H1 (cell line): ENCODE results near the gene PRPF40B. TPM values are rescaled to one million over a fixed set of nuclear protein-coding genes. Genes with fewer than 3 reads are reported as not detected.

Source experiments
- CTCF ChIA-PET: fragments of 300-600 bp; sonication (Branson Sonifier 250); formaldehyde crosslinking; loops from one replicate; lab custom pipeline; 2021; ENCODE audit not compliant: partially characterized antibody; lab: Charles Lee
- POLR2A ChIA-PET: fragments of 300-600 bp; sonication (Branson Sonifier 250); formaldehyde crosslinking; loops from one replicate; lab custom pipeline; 2021; ENCODE audit warnings: inconsistent platforms; ENCODE audit not compliant: partially characterized antibody; lab: Charles Lee
- DNase-seq, 2 experiments: peaks; one replicate each; pipeline versions ENCODE4 v3.0.0 to v3.0.0-alpha.2; 2010 to 2022; ENCODE audit warnings: low spot score in 2 of 2, low read depth in 1 of 2, mixed read lengths in 1 of 2
- FAIRE-seq: peaks from 2 replicates; lab custom pipeline; 2011; peaks lifted over from hg19 to GRCh38; lab: Jason Lieb, UNC
- H2AFZ ChIP-seq: 2 replicates; pipeline ENCODE4 v1.8.1; 2012; ENCODE audit warnings: low read length, inconsistent platforms
- H2AK5ac ChIP-seq: 2 replicates; pipeline ENCODE4 v1.6.1; 2013; ENCODE audit warnings: low read depth, low read length
- H2BK120ac ChIP-seq: replicated peaks from 2 replicates; pipeline ENCODE3; 2013; ENCODE audit warnings: low read depth, low read length, inconsistent platforms
- H2BK12ac ChIP-seq: 2 replicates; pipeline ENCODE4 v1.6.1; 2013; ENCODE audit warnings: low read depth, low read length
- H2BK15ac ChIP-seq: 2 replicates; pipeline ENCODE4 v1.6.1; 2013; ENCODE audit warnings: low read length
- H2BK20ac ChIP-seq: 2 replicates; pipeline ENCODE4 v1.6.1; 2013; ENCODE audit warnings: low read length
- H2BK5ac ChIP-seq: 2 replicates; pipeline ENCODE4 v1.6.1; 2013; ENCODE audit warnings: low read depth, low read length
- H3K14ac ChIP-seq: 2 replicates; pipeline ENCODE4 v1.6.1; 2013; ENCODE audit warnings: inconsistent platforms; ENCODE audit not compliant: insufficient read length
- H3K18ac ChIP-seq: 2 replicates; pipeline ENCODE4 v1.6.1; 2013; ENCODE audit warnings: low read length; ENCODE audit errors: extremely low read depth
- H3K23ac ChIP-seq: 2 replicates; pipeline ENCODE4 v1.6.1; 2013; ENCODE audit warnings: inconsistent platforms; ENCODE audit not compliant: insufficient read length
- H3K23me2 ChIP-seq: 2 replicates; pipeline ENCODE4 v1.6.1; 2013; ENCODE audit warnings: low read depth, low read length
- H3K27ac ChIP-seq: 2 replicates; pipeline ENCODE4 v1.6.1; 2011; ENCODE audit warnings: low read depth, low read length, inconsistent platforms
- H3K27me3 ChIP-seq, 4 experiments: replicated peaks in 1 of 4; 1 replicate in 1 of 4; 2 replicates in 3 of 4; pipeline versions ENCODE4 v1.6.1 to v1.8.1; 2011 to 2013; ENCODE audit warnings: low read length in 3 of 4, mild to moderate bottlenecking in 3 of 4, inconsistent platforms in 2 of 4, mixed read lengths in 2 of 4, moderate library complexity in 1 of 4; ENCODE audit not compliant: control insufficient read depth in 3 of 4, insufficient read depth in 3 of 4; ENCODE audit errors: extremely low read depth in 1 of 4
- H3K36me3 ChIP-seq, 4 experiments: 2 replicates each; pipeline versions ENCODE4 v1.6.1 to v1.8.1; 2011 to 2013; ENCODE audit warnings: mild to moderate bottlenecking in 4 of 4, low read length in 3 of 4, moderate library complexity in 2 of 4, control low read depth in 1 of 4, inconsistent platforms in 1 of 4; ENCODE audit not compliant: insufficient read depth in 4 of 4, control insufficient read depth in 2 of 4
- H3K4ac ChIP-seq: replicated peaks from 2 replicates; pipeline ENCODE3; 2013; ENCODE audit warnings: low read length, low read depth, mixed read lengths, inconsistent platforms; ENCODE audit not compliant: insufficient read length
- H3K4me1 ChIP-seq, 4 experiments: replicated peaks in 1 of 4; 1 replicate in 1 of 4; 2 replicates in 3 of 4; pipeline versions ENCODE4 v1.6.1 to v1.8.1; 2011 to 2013; ENCODE audit warnings: low read length in 3 of 4, inconsistent platforms in 2 of 4, mixed read lengths in 1 of 4; ENCODE audit not compliant: insufficient read depth in 4 of 4, control insufficient read depth in 3 of 4
- H3K4me2 ChIP-seq, 2 experiments: 2 replicates each; pipeline versions ENCODE4 v1.6.1 to v1.8.1; 2011 to 2013; ENCODE audit warnings: low read depth in 2 of 2, low read length in 2 of 2, control low read depth in 1 of 2, inconsistent platforms in 1 of 2, mild to moderate bottlenecking in 1 of 2; ENCODE audit not compliant: insufficient read depth in 1 of 2
- H3K4me3 ChIP-seq, 4 experiments: fragments of 200-600, 300-600 bp in 1 of 4; sonication (generic), shearing (Covaris generic), sonication (Bioruptor Twin) in 1 of 4; 2 replicates each; pipeline versions ENCODE4 v1.5.1 to v1.8.1; 2011 to 2016; ENCODE audit warnings: low read length in 4 of 4, low read depth in 3 of 4, control low read depth in 2 of 4, inconsistent platforms in 2 of 4, mild to moderate bottlenecking in 2 of 4, mixed read lengths in 1 of 4, moderate library complexity in 1 of 4; ENCODE audit not compliant: insufficient read depth in 2 of 4; ENCODE audit errors: extremely low read depth in 1 of 4
- H3K56ac ChIP-seq: replicated peaks from 2 replicates; pipeline ENCODE3; 2013; ENCODE audit warnings: low read depth, mild to moderate bottlenecking, mixed read lengths, low read length, inconsistent platforms; ENCODE audit not compliant: insufficient read length
- H3K79me1 ChIP-seq: 2 replicates; pipeline ENCODE4 v1.6.1; 2013; ENCODE audit warnings: low read depth, low read length, control low read depth
- H3K79me2 ChIP-seq, 2 experiments: 2 replicates each; pipeline versions ENCODE4 v1.6.1 to v1.8.1; 2012 to 2013; ENCODE audit warnings: low read length in 2 of 2, mild to moderate bottlenecking in 2 of 2, inconsistent platforms in 1 of 2; ENCODE audit not compliant: insufficient read depth in 2 of 2, control insufficient read depth in 1 of 2
- H3K9ac ChIP-seq, 4 experiments: replicated peaks in 1 of 4; 1 replicate in 1 of 4; 2 replicates in 3 of 4; pipeline versions ENCODE4 v1.6.1 to v1.8.1; 2011 to 2013; ENCODE audit warnings: low read depth in 3 of 4, low read length in 3 of 4, control low read depth in 2 of 4, mild to moderate bottlenecking in 2 of 4, moderate library complexity in 2 of 4, inconsistent platforms in 1 of 4; ENCODE audit errors: extremely low read depth in 1 of 4
- H3K9me3 ChIP-seq, 2 experiments: 2 replicates each; pipeline versions ENCODE4 v1.6.1 to v1.8.1; 2012 to 2013; ENCODE audit warnings: mild to moderate bottlenecking in 2 of 2, moderate library complexity in 2 of 2, control low read depth in 1 of 2, inconsistent platforms in 1 of 2, low read depth in 1 of 2, low read length in 1 of 2, mixed read lengths in 1 of 2; ENCODE audit not compliant: insufficient read depth in 2 of 2
- H4K20me1 ChIP-seq, 2 experiments: replicated peaks in 1 of 2; 2 replicates each; pipeline versions ENCODE3 to v1.8.1; 2011 to 2013; ENCODE audit warnings: inconsistent platforms in 2 of 2, low read length in 2 of 2, mild to moderate bottlenecking in 1 of 2; ENCODE audit not compliant: insufficient read depth in 2 of 2, control insufficient read depth in 1 of 2
- H4K5ac ChIP-seq: 2 replicates; pipeline ENCODE4 v1.6.1; 2013; ENCODE audit warnings: low read length, low read depth, mixed read lengths, inconsistent platforms; ENCODE audit not compliant: insufficient read length
- H4K8ac ChIP-seq: 2 replicates; pipeline ENCODE4 v1.8.0; 2013; ENCODE audit warnings: mild to moderate bottlenecking, moderate library complexity, low read length, inconsistent platforms; ENCODE audit not compliant: insufficient read depth; ENCODE audit errors: extremely low read depth
- H4K91ac ChIP-seq: replicated peaks from 2 replicates; pipeline ENCODE3; 2013; ENCODE audit warnings: low read length, mixed read lengths, inconsistent platforms; ENCODE audit not compliant: insufficient read length
- BACH1 ChIP-seq: IDR thresholded peaks from 2 replicates; pipeline ENCODE4 v1.6.1; 2012; ENCODE audit warnings: low read length, improper control_type of control experiment
- BCL11A ChIP-seq, 2 experiments: IDR thresholded peaks; one replicate each; pipeline ENCODE4 v1.6.1; 2011; ENCODE audit warnings: low read depth in 2 of 2, low read length in 2 of 2, mild to moderate bottlenecking in 2 of 2
- CEBPB ChIP-seq: IDR thresholded peaks from 2 replicates; pipeline ENCODE4 v1.6.1; 2012; ENCODE audit warnings: low read depth, low read length
- CTBP2 ChIP-seq: IDR thresholded peaks from 2 replicates; pipeline ENCODE4 v1.7.0; 2011; ENCODE audit warnings: borderline replicate concordance, mild to moderate bottlenecking, moderate library complexity, mixed read lengths, low read length; ENCODE audit not compliant: insufficient read depth, insufficient read length
- EZH2 ChIP-seq: fragments of 200-600 bp; sonication (generic); IDR thresholded peaks from 2 replicates; pipeline ENCODE4 v1.7.1; 2012; ENCODE audit warnings: low read depth, mild to moderate bottlenecking, moderate library complexity, low read length, inconsistent platforms; ENCODE audit not compliant: severe bottlenecking
- FOSL1 ChIP-seq: IDR thresholded peaks from 2 replicates; pipeline ENCODE4 v1.6.1; 2011; ENCODE audit warnings: mild to moderate bottlenecking, low read depth, low read length, moderate library complexity; ENCODE audit not compliant: insufficient read depth
- GTF2F1 ChIP-seq: IDR thresholded peaks from 2 replicates; pipeline ENCODE4 v1.6.1; 2012; ENCODE audit warnings: low read depth, low read length, improper control_type of control experiment, borderline replicate concordance
- HDAC6 ChIP-seq: IDR thresholded peaks from one replicate; pipeline ENCODE4 v1.7.1; 2012; ENCODE audit warnings: low read depth, mild to moderate bottlenecking, inconsistent platforms, low read length, moderate library complexity
- JUN ChIP-seq: IDR thresholded peaks from 2 replicates; pipeline ENCODE4 v1.6.1; 2011; ENCODE audit warnings: low read depth, mild to moderate bottlenecking, improper control_type of control experiment, low read length
- MAFK ChIP-seq: IDR thresholded peaks from 2 replicates; pipeline ENCODE4 v1.6.1; 2012; ENCODE audit warnings: low read depth, mild to moderate bottlenecking, improper control_type of control experiment, low read length
- SIX5 ChIP-seq: IDR thresholded peaks from 2 replicates; pipeline ENCODE4 v1.6.1; 2011; ENCODE audit warnings: mild to moderate bottlenecking, low read depth, low read length
- SP1 ChIP-seq: IDR thresholded peaks from 2 replicates; pipeline ENCODE4 v1.6.1; 2011; ENCODE audit warnings: low read depth, low read length
- SRF ChIP-seq: IDR thresholded peaks from 2 replicates; pipeline ENCODE4 v1.6.1; 2011; ENCODE audit warnings: mild to moderate bottlenecking, low read depth, low read length, moderate library complexity
- SUZ12 ChIP-seq: fragments of 200-600 bp; sonication (generic); IDR thresholded peaks from 2 replicates; pipeline ENCODE4 v1.6.1; 2012; ENCODE audit warnings: mild to moderate bottlenecking, inconsistent platforms, low read length, moderate library complexity, mixed read lengths
- TBP ChIP-seq: IDR thresholded peaks from 2 replicates; pipeline ENCODE4 v1.6.1; 2011; ENCODE audit warnings: low read depth, low read length, improper control_type of control experiment
- WGBS, 2 experiments: shearing (Covaris generic) in 1 of 2; methylation state at CpG; one replicate each; pipeline versions ENCODE4 v1.1.6 to v1.1.7; 2013 to 2015; ENCODE audit warnings: low lambda C conversion rate in 2 of 2, mixed read lengths in 2 of 2, inconsistent platforms in 1 of 2, low coverage in 1 of 2, missing lambda C conversion rate in 1 of 2; ENCODE audit not compliant: insufficient replicate concordance in 2 of 2, insufficient coverage in 1 of 2, insufficient read length in 1 of 2; ENCODE audit errors: extremely low coverage in 1 of 2, missing lambda C conversion rate in 1 of 2; 5-methylcytosine and 5-hydroxymethylcytosine counted together
- polyA plus RNA-seq, 7 experiments: library from polyadenylated mRNA; depleted of rRNA in 3 of 7; stranded (reverse) in 5 of 7; unstranded in 2 of 7; fragments of >200 nt in 5 of 7; fragments of 200-250 nt in 2 of 7; gene quantifications; 1 replicate in 5 of 7; 2 replicates in 1 of 7; 4 replicates in 1 of 7; pipeline versions ENCODE4 v1.2.1 to v1.2.3, GENCODE V29; 2011 to 2013; ENCODE audit warnings: missing spikeins in 2 of 7, mixed read lengths in 2 of 7
- total RNA-seq: library from RNA; stranded (reverse); fragmentation: NEBNext Ultra II Directional; extraction: Animal tissue kit (Norgen Biotek cat#: 25700); gene quantifications from 2 replicates; pipeline ENCODE4 v1.2.1, GENCODE V29; 2021

Gene PRPF40B
- total and polyA plus RNA-seq, 2 of the 8 experiments (the other 6 are each of a cell fraction or from before 2014, with no cell fraction given) = 14.4 to 24.4 TPM

DNA sequence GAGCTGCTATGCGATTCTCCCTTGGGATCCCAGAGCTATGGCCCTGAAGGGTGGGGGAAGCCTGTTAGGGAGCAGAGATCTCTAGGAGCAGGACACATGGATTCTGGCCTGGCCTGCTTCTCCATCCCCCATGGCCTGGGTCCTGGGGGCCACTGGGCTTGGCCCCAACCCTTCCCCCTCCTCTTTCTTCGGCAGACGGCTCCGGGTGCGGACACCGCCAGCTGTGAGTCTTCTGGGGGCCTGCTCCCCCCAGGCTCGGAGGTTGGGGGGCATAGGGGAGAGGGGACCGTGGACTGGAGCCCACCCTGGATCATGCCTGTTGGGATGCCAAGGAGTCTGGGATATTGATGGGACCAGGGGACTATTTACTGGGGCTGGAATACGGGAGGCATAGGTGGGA lies 9.0 kb downstream of the PRPF40B start:
- no peaks in the 10 kb centered on the region for H3K27me3 ChIP-seq
- H3K14ac ChIP-seq = no peak overlapping the region
- H3K79me2 ChIP-seq = no peaks in the 10 kb centered on the region
- no peak overlapping the region for H2BK15ac ChIP-seq
- peaks cover 0 to 4% (median 1%) of the 10 kb centered on the region in 4 experiments; a peak in 2 of 8 replicates for H3K36me3 ChIP-seq
- FAIRE-seq = no peak
- DNase-seq = no peak
- no peak overlapping the region for H3K27ac ChIP-seq
- POLR2A ChIA-PET = interaction anchor here (1.1 to 2.6 kb wide), 5 partner anchors 20 to 109 kb away, joined by 3 to 19 read pairs (median 5); partner anchors contain the start of gene TMBIM6
- no peak overlapping the region for H4K91ac ChIP-seq
- no peak overlapping the region for H3K23ac ChIP-seq
- H4K20me1 ChIP-seq = no peaks in the 10 kb centered on the region
- H3K56ac ChIP-seq = no peak overlapping the region
- no peak overlapping the region for H3K4me2 ChIP-seq
- 89% methylated on average over 9 of the region's 9 CpGs; no CpG with 5 or more reads in 1 of the 2 experiments for WGBS, 2 experiments
- H2BK20ac ChIP-seq = no peak overlapping the region
- CTCF ChIA-PET = interaction anchor here (0.6 to 9.4 kb wide), 9 partner anchors 8 to 219 kb away, joined by 3 to 58 read pairs (median 4); partner anchors contain the start of gene PRPF40B
- H3K9ac ChIP-seq = no peak overlapping the region
- no peaks in the 10 kb centered on the region; the same call in 1 of the 2 replicates for H3K79me1 ChIP-seq
- H3K18ac ChIP-seq = no peak overlapping the region
- H2AFZ ChIP-seq = no peak overlapping the region
- no peak overlapping the region for H4K8ac ChIP-seq
- no peak overlapping the region for H2AK5ac ChIP-seq
- H3K23me2 ChIP-seq = no peaks in the 10 kb centered on the region; the same call in 1 of the 2 replicates
- H3K9me3 ChIP-seq = no peaks in the 10 kb centered on the region
- H2BK120ac ChIP-seq = no peak overlapping the region
- H2BK5ac ChIP-seq = no peak overlapping the region
- H3K4me3 ChIP-seq = no peak overlapping the region
- H3K4me1 ChIP-seq = peaks cover 0 to 9% (median 5%) of the 10 kb centered on the region in 4 experiments; a peak in 5 of 7 replicates
- H3K4ac ChIP-seq = no peak overlapping the region
- H2BK12ac ChIP-seq = no peak overlapping the region
- H4K5ac ChIP-seq = no peak overlapping the region
- TF ChIP-seq GTF2F1 (no peak), CEBPB (no peak), SIX5 (no peak), SRF (no peak), EZH2 (no peak), TBP (no peak), JUN (no peak), HDAC6 (no peak), BACH1 (no peak), BCL11A (IDR thresholded peaks at IDR 0.05; ENCODE audit: low read depth in 2 of 2, low read length in 2 of 2) (no peak), FOSL1 (no peak), SP1 (no peak), SUZ12 (no peak), CTBP2 (no peak), MAFK (no peak)
